ENCODE data around the gene TFDP1. TPM values are rescaled to one million over a fixed set of nuclear protein-coding genes. Genes with fewer than 3 reads are reported as not detected.
A peak's percentile ranks its signal among the peaks of the same experiment; 100 is the strongest.

The TFDP1 gene
- total RNA-seq, 1 donor from 2014 or later: 49.4 TPM

GRCh38 chr13:113653264-113654174 is 69.0 kb downstream of the TFDP1 start:
- H4K20me1 ChIP-seq (ENCODE audit: insufficient read depth, low read length): no peaks in the 10 kb centered on the region
- Mint-ChIP-seq H3K27me3 (ENCODE audit: low read depth, unreplicated experiment) (no peaks in the 10 kb centered on the region), H3K9me3 (ENCODE audit: unreplicated experiment) (no peaks in the 10 kb centered on the region), H3K4me1 (ENCODE audit: low read depth, unreplicated experiment) (peaks cover 6% of the 10 kb centered on the region), H3K4me3 (ENCODE audit: unreplicated experiment) (no peak overlapping the region), H3K36me3 (ENCODE audit: low read depth, unreplicated experiment) (peaks cover 2% of the 10 kb centered on the region), H3K27ac (ENCODE audit: unreplicated experiment) (no peak overlapping the region)
- H3K27ac ChIP-seq (ENCODE audit: low read depth, low read length): no peak overlapping the region
- no peaks in the 10 kb centered on the region for H3K9me3 ChIP-seq (ENCODE audit: insufficient read depth, low read depth, low read length)
- no peaks in the 10 kb centered on the region for H3K79me2 ChIP-seq (ENCODE audit: insufficient read depth, low read length)
- TF ChIP-seq EZH2 (IDR thresholded peaks at IDR 0.05; ENCODE audit: insufficient read depth, low read length): no peak
- no peak for TF ChIP-seq CTCF (IDR thresholded peaks at IDR 0.05; ENCODE audit: insufficient read depth, low read depth, low read length)
- H3K4me2 ChIP-seq (ENCODE audit: low read length): peak overlapping the region; percentile 49
- no peaks in the 10 kb centered on the region for H3K4me1 ChIP-seq (ENCODE audit: insufficient read depth, low read length)
- H3K4me3 ChIP-seq (ENCODE audit: insufficient read depth, low read depth, low read length): no peak overlapping the region
- H3K9ac ChIP-seq (ENCODE audit: low read length): no peak overlapping the region
- no peak overlapping the region for H2AFZ ChIP-seq (ENCODE audit: low read depth, low read length)
- H3K27me3 ChIP-seq (ENCODE audit: insufficient read depth, low read length): no peaks in the 10 kb centered on the region
- no peaks in the 10 kb centered on the region for H3K36me3 ChIP-seq (ENCODE audit: insufficient read depth, low read length)
- DNase-seq (ENCODE audit: low read depth): no peak
- FAIRE-seq: no peak

GRCh38 chr13:113654175-113654560 is 69.6 kb downstream of the TFDP1 start:
- no peaks in the 10 kb centered on the region for H3K9me3 ChIP-seq (ENCODE audit: insufficient read depth, low read depth, low read length)
- H3K4me2 ChIP-seq (ENCODE audit: low read length): peak overlapping the region; percentile 49
- no peak overlapping the region for H3K27ac ChIP-seq (ENCODE audit: low read depth, low read length)
- H3K4me1 ChIP-seq (ENCODE audit: insufficient read depth, low read length): no peaks in the 10 kb centered on the region
- no peak for TF ChIP-seq EZH2 (IDR thresholded peaks at IDR 0.05; ENCODE audit: insufficient read depth, low read length)
- no peak for FAIRE-seq
- DNase-seq (ENCODE audit: low read depth): no peak
- Mint-ChIP-seq H3K9me3 (ENCODE audit: unreplicated experiment) (no peaks in the 10 kb centered on the region), H3K27ac (ENCODE audit: unreplicated experiment) (no peak overlapping the region), H3K4me3 (ENCODE audit: unreplicated experiment) (no peak overlapping the region), H3K36me3 (ENCODE audit: low read depth, unreplicated experiment) (peaks cover 2% of the 10 kb centered on the region), H3K4me1 (ENCODE audit: low read depth, unreplicated experiment) (peaks cover 6% of the 10 kb centered on the region), H3K27me3 (ENCODE audit: low read depth, unreplicated experiment) (no peaks in the 10 kb centered on the region)
- H4K20me1 ChIP-seq (ENCODE audit: insufficient read depth, low read length): no peaks in the 10 kb centered on the region
- no peaks in the 10 kb centered on the region for H3K79me2 ChIP-seq (ENCODE audit: insufficient read depth, low read length)
- H3K27me3 ChIP-seq (ENCODE audit: insufficient read depth, low read length): no peaks in the 10 kb centered on the region
- H3K9ac ChIP-seq (ENCODE audit: low read length): no peak overlapping the region
- no peaks in the 10 kb centered on the region for H3K36me3 ChIP-seq (ENCODE audit: insufficient read depth, low read length)
- no peak overlapping the region for H2AFZ ChIP-seq (ENCODE audit: low read depth, low read length)
- no peak overlapping the region for H3K4me3 ChIP-seq (ENCODE audit: insufficient read depth, low read depth, low read length)

- H3K4me2 ChIP-seq (ENCODE audit: low read length): no peak overlapping the region
- H3K36me3 ChIP-seq (ENCODE audit: insufficient read depth, low read length): no peaks in the 10 kb centered on the region
- H3K9ac ChIP-seq (ENCODE audit: low read length): no peak overlapping the region
- H3K4me1 Mint-ChIP-seq (ENCODE audit: low read depth, unreplicated experiment): peaks cover 6% of the 10 kb centered on the region
- no peaks in the 10 kb centered on the region for H3K79me2 ChIP-seq (ENCODE audit: insufficient read depth, low read length)
- no peak for TF ChIP-seq CTCF (IDR thresholded peaks at IDR 0.05; ENCODE audit: insufficient read depth, low read depth, low read length)
- no peak for TF ChIP-seq EZH2 (IDR thresholded peaks at IDR 0.05; ENCODE audit: insufficient read depth, low read length)
- H3K27me3 ChIP-seq (ENCODE audit: insufficient read depth, low read length): peaks cover under 1% of the 10 kb centered on the region
- no peak overlapping the region for H3K4me3 ChIP-seq (ENCODE audit: insufficient read depth, low read depth, low read length)
- peaks cover 2% of the 10 kb centered on the region for H3K36me3 Mint-ChIP-seq (ENCODE audit: low read depth, unreplicated experiment)
- no peaks in the 10 kb centered on the region for H3K4me1 ChIP-seq (ENCODE audit: insufficient read depth, low read length)
- no peaks in the 10 kb centered on the region for H3K9me3 ChIP-seq (ENCODE audit: insufficient read depth, low read depth, low read length)
- H3K27ac Mint-ChIP-seq (ENCODE audit: unreplicated experiment): no peak overlapping the region
- no peak for DNase-seq (ENCODE audit: low read depth)
- H3K27ac ChIP-seq (ENCODE audit: low read depth, low read length): no peak overlapping the region
- H2AFZ ChIP-seq (ENCODE audit: low read depth, low read length): no peak overlapping the region
- H3K9me3 Mint-ChIP-seq (ENCODE audit: unreplicated experiment): no peaks in the 10 kb centered on the region
- H4K20me1 ChIP-seq (ENCODE audit: insufficient read depth, low read length): no peaks in the 10 kb centered on the region
- H3K4me3 Mint-ChIP-seq (ENCODE audit: unreplicated experiment): no peak overlapping the region
- no peak for FAIRE-seq
- H3K27me3 Mint-ChIP-seq (ENCODE audit: low read depth, unreplicated experiment): no peaks in the 10 kb centered on the region
Observed at GRCh38 chr13:113654591-113655345, 70.2 kb downstream of the TFDP1 start.

Data from astrocyte (in vitro differentiated cells and primary cell).